Measurements from ENCODE around the gene ATMIN.

ATMIN gene

GRCh38 chr16:81001330-81001729 lies 34.3 kb upstream of the ATMIN start:
- no peak overlapping the region for H3K4ac ChIP-seq (ENCODE audit: low read depth in 1 of 2, low read length in 2 of 2)
- no peak overlapping the region for H3K4me3 ChIP-seq (ENCODE audit: insufficient read depth in 1 of 2, low read depth in 1 of 2, low read length in 2 of 2)
- H3K9ac ChIP-seq (ENCODE audit: low read length): no peak overlapping the region
- H2AK5ac ChIP-seq (ENCODE audit: low read length, severe bottlenecking): no peak overlapping the region
- WGBS: 94% methylated on average over 5 of the region's 5 CpGs
- no peak overlapping the region for H2AFZ ChIP-seq (ENCODE audit: low read depth, low read length)
- no peak overlapping the region for H2BK5ac ChIP-seq (ENCODE audit: low read depth, low read length, poor library complexity, severe bottlenecking)
- no peaks in the 10 kb centered on the region for H3K79me1 ChIP-seq (replicated peaks; ENCODE audit: low read length, poor library complexity, severe bottlenecking)
- H4K91ac ChIP-seq (ENCODE audit: low read length): no peak overlapping the region
- H2BK15ac ChIP-seq (ENCODE audit: low read depth, poor library complexity, severe bottlenecking): no peak overlapping the region
- no peak overlapping the region for H3K18ac ChIP-seq (ENCODE audit: low read depth in 1 of 2, low read length in 2 of 2)
- H2BK12ac ChIP-seq (ENCODE audit: low read length in 2 of 2): no peak overlapping the region
- no peak for DNase-seq
- H3K27me3 ChIP-seq (ENCODE audit: control insufficient read depth in 1 of 2, insufficient read depth in 1 of 2, low read length in 2 of 2): no peaks in the 10 kb centered on the region
- H2BK120ac ChIP-seq (ENCODE audit: low read depth, low read length): no peak overlapping the region
- H3K14ac ChIP-seq (ENCODE audit: low read length in 2 of 2): no peak overlapping the region
- H3K23ac ChIP-seq (ENCODE audit: low read length in 2 of 2): no peak overlapping the region
- H3K4me1 ChIP-seq (ENCODE audit: control insufficient read depth, insufficient read depth, low read depth, low read length): peaks cover 8% of the 10 kb centered on the region
- H3K9me3 ChIP-seq (ENCODE audit: control insufficient read depth, low read length): no peaks in the 10 kb centered on the region
- no peak overlapping the region for H4K8ac ChIP-seq (ENCODE audit: low read length)
- no peaks in the 10 kb centered on the region for H3K36me3 ChIP-seq (ENCODE audit: control insufficient read depth in 1 of 2, insufficient read depth in 2 of 2, low read depth in 1 of 2, low read length in 2 of 2)
- H3K4me2 ChIP-seq (ENCODE audit: low read length, poor library complexity, severe bottlenecking): no peak overlapping the region
- H3K27ac ChIP-seq (ENCODE audit: low read length, poor library complexity, severe bottlenecking): no peak overlapping the region

DNA sequence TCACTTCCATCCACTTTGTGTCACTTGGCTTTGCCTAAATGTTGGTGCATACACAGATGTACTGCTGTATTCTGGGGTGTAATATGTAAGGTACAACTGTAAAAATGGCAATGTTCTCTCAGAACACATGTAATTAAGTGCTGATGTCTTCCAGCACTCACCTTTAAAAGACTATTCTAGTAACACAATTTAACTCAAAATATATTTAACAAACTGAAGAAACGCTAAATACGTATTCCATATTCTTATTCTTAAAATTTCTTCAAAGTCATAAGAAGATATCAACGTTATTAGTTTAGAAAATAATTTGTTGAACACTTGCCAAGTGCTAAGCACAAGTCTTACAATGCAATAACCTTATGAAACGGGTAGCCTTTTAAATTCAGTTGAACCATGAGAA lies 32.6 kb upstream of the ATMIN start:
- H3K4me1 ChIP-seq (ENCODE audit: control insufficient read depth, insufficient read depth, low read depth, low read length): peaks cover 9% of the 10 kb centered on the region
- no peaks in the 10 kb centered on the region for H3K27me3 ChIP-seq (ENCODE audit: control insufficient read depth in 1 of 2, insufficient read depth in 1 of 2, low read length in 2 of 2)
- H4K8ac ChIP-seq (ENCODE audit: low read length): no peak overlapping the region
- H3K36me3 ChIP-seq (ENCODE audit: control insufficient read depth in 1 of 2, insufficient read depth in 2 of 2, low read depth in 1 of 2, low read length in 2 of 2): no peaks in the 10 kb centered on the region
- peaks cover 2% of the 10 kb centered on the region for H3K79me1 ChIP-seq (replicated peaks; ENCODE audit: low read length, poor library complexity, severe bottlenecking)
- H3K4me3 ChIP-seq (ENCODE audit: insufficient read depth in 1 of 2, low read depth in 1 of 2, low read length in 2 of 2): no peak overlapping the region
- no peak overlapping the region for H3K14ac ChIP-seq (ENCODE audit: low read length in 2 of 2)
- WGBS: 98% methylated on average over 2 of the region's 4 CpGs
- H2BK15ac ChIP-seq (ENCODE audit: low read depth, poor library complexity, severe bottlenecking): no peak overlapping the region
- no peak overlapping the region for H3K27ac ChIP-seq (ENCODE audit: low read length, poor library complexity, severe bottlenecking)
- H2AFZ ChIP-seq (ENCODE audit: low read depth, low read length): no peak overlapping the region
- H4K91ac ChIP-seq (ENCODE audit: low read length): no peak overlapping the region
- no peak overlapping the region for H3K4me2 ChIP-seq (ENCODE audit: low read length, poor library complexity, severe bottlenecking)
- H2BK120ac ChIP-seq (ENCODE audit: low read depth, low read length): no peak overlapping the region
- no peak overlapping the region for H2BK12ac ChIP-seq (ENCODE audit: low read length in 2 of 2)
- H3K9me3 ChIP-seq (ENCODE audit: control insufficient read depth, low read length): no peaks in the 10 kb centered on the region
- H3K9ac ChIP-seq (ENCODE audit: low read length): peak overlapping the region; percentile 81
- no peak overlapping the region for H3K4ac ChIP-seq (ENCODE audit: low read depth in 1 of 2, low read length in 2 of 2)
- H2AK5ac ChIP-seq (ENCODE audit: low read length, severe bottlenecking): no peak overlapping the region
- H2BK5ac ChIP-seq (ENCODE audit: low read depth, low read length, poor library complexity, severe bottlenecking): no peak overlapping the region
- DNase-seq: no peak
- H3K23ac ChIP-seq (ENCODE audit: low read length in 2 of 2): no peak overlapping the region
- no peak overlapping the region for H3K18ac ChIP-seq (ENCODE audit: low read depth in 1 of 2, low read length in 2 of 2)

- no peak overlapping the region for H3K18ac ChIP-seq (ENCODE audit: low read depth in 1 of 2, low read length in 2 of 2)
- H3K9ac ChIP-seq (ENCODE audit: low read length): peak overlapping the region; percentile 81
- H2AK5ac ChIP-seq (ENCODE audit: low read length, severe bottlenecking): peak overlapping the region; percentile 65
- no peaks in the 10 kb centered on the region for H3K27me3 ChIP-seq (ENCODE audit: control insufficient read depth in 1 of 2, insufficient read depth in 1 of 2, low read length in 2 of 2)
- no peak overlapping the region for H4K91ac ChIP-seq (ENCODE audit: low read length)
- H3K4me2 ChIP-seq (ENCODE audit: low read length, poor library complexity, severe bottlenecking): peak overlapping the region; percentile 50
- no peak overlapping the region for H2BK120ac ChIP-seq (ENCODE audit: low read depth, low read length)
- peaks cover 6% of the 10 kb centered on the region for H3K79me1 ChIP-seq (replicated peaks; ENCODE audit: low read length, poor library complexity, severe bottlenecking)
- H3K27ac ChIP-seq (ENCODE audit: low read length, poor library complexity, severe bottlenecking): no peak overlapping the region
- no peaks in the 10 kb centered on the region for H3K9me3 ChIP-seq (ENCODE audit: control insufficient read depth, low read length)
- peak overlapping the region in 1 of 2 experiments; percentile 96 for H3K4me3 ChIP-seq (ENCODE audit: insufficient read depth in 1 of 2, low read depth in 1 of 2, low read length in 2 of 2)
- H3K4ac ChIP-seq (ENCODE audit: low read depth in 1 of 2, low read length in 2 of 2): no peak overlapping the region
- no peak overlapping the region for H2BK5ac ChIP-seq (ENCODE audit: low read depth, low read length, poor library complexity, severe bottlenecking)
- H2AFZ ChIP-seq (ENCODE audit: low read depth, low read length): no peak overlapping the region
- no peak overlapping the region for H3K23ac ChIP-seq (ENCODE audit: low read length in 2 of 2)
- no peak overlapping the region for H2BK15ac ChIP-seq (ENCODE audit: low read depth, poor library complexity, severe bottlenecking)
- no peak overlapping the region for H4K8ac ChIP-seq (ENCODE audit: low read length)
- H2BK12ac ChIP-seq (ENCODE audit: low read length in 2 of 2): no peak overlapping the region
- peaks cover 12% of the 10 kb centered on the region for H3K4me1 ChIP-seq (ENCODE audit: control insufficient read depth, insufficient read depth, low read depth, low read length)
- H3K36me3 ChIP-seq (ENCODE audit: control insufficient read depth in 1 of 2, insufficient read depth in 2 of 2, low read depth in 1 of 2, low read length in 2 of 2): no peaks in the 10 kb centered on the region
- peak; percentile 54 for DNase-seq
- no peak overlapping the region for H3K14ac ChIP-seq (ENCODE audit: low read length in 2 of 2)
- 87% methylated on average over 8 of the region's 11 CpGs for WGBS
These were observed 31.8 kb upstream of the ATMIN start for GRCh38 chr16:81003610-81004460.

GRCh38 chr16:81004646-81005353 lies 30.8 kb upstream of the ATMIN start:
- WGBS: 66% methylated on average over 12 of the region's 14 CpGs
- H3K79me1 ChIP-seq (replicated peaks; ENCODE audit: low read length, poor library complexity, severe bottlenecking): peaks cover 11% of the 10 kb centered on the region
- no peak overlapping the region for H2BK15ac ChIP-seq (ENCODE audit: low read depth, poor library complexity, severe bottlenecking)
- H3K14ac ChIP-seq (ENCODE audit: low read length in 2 of 2): no peak overlapping the region
- no peaks in the 10 kb centered on the region for H3K27me3 ChIP-seq (ENCODE audit: control insufficient read depth in 1 of 2, insufficient read depth in 1 of 2, low read length in 2 of 2)
- peaks cover 12% of the 10 kb centered on the region for H3K4me1 ChIP-seq (ENCODE audit: control insufficient read depth, insufficient read depth, low read depth, low read length)
- H3K9ac ChIP-seq (ENCODE audit: low read length): peak overlapping the region; percentile 81
- H3K18ac ChIP-seq (ENCODE audit: low read depth in 1 of 2, low read length in 2 of 2): no peak overlapping the region
- H3K4ac ChIP-seq (ENCODE audit: low read depth in 1 of 2, low read length in 2 of 2): no peak overlapping the region
- no peak overlapping the region for H3K27ac ChIP-seq (ENCODE audit: low read length, poor library complexity, severe bottlenecking)
- H2AFZ ChIP-seq (ENCODE audit: low read depth, low read length): no peak overlapping the region
- peak overlapping the region in 1 of 2 experiments; percentile 96 for H3K4me3 ChIP-seq (ENCODE audit: insufficient read depth in 1 of 2, low read depth in 1 of 2, low read length in 2 of 2)
- H4K8ac ChIP-seq (ENCODE audit: low read length): no peak overlapping the region
- H3K23ac ChIP-seq (ENCODE audit: low read length in 2 of 2): peak overlapping the region in 1 of 2 experiments; percentile 72
- H3K9me3 ChIP-seq (ENCODE audit: control insufficient read depth, low read length): no peaks in the 10 kb centered on the region
- no peak overlapping the region for H2BK12ac ChIP-seq (ENCODE audit: low read length in 2 of 2)
- H3K4me2 ChIP-seq (ENCODE audit: low read length, poor library complexity, severe bottlenecking): peak overlapping the region; percentile 50
- H2BK5ac ChIP-seq (ENCODE audit: low read depth, low read length, poor library complexity, severe bottlenecking): peak overlapping the region; percentile 31
- peak overlapping the region; percentile 65 for H2AK5ac ChIP-seq (ENCODE audit: low read length, severe bottlenecking)
- H2BK120ac ChIP-seq (ENCODE audit: low read depth, low read length): no peak overlapping the region
- H4K91ac ChIP-seq (ENCODE audit: low read length): no peak overlapping the region
- H3K36me3 ChIP-seq (ENCODE audit: control insufficient read depth in 1 of 2, insufficient read depth in 2 of 2, low read depth in 1 of 2, low read length in 2 of 2): no peaks in the 10 kb centered on the region
- peak; percentile 80 for DNase-seq

Data from mesenchymal stem cell (in vitro differentiated cells and primary cell).